ENCODE results near the gene ABR. TPM values are rescaled to one million over a fixed set of nuclear protein-coding genes. Genes with fewer than 3 reads are reported as not detected.

ABR gene
- polyA plus RNA-seq, 1 donor from 2014 or later, result 34.5 TPM

- TF ChIP-seq POLR2AphosphoS5 (IDR thresholded peaks at IDR 0.05) (no peak), EZH2 (IDR thresholded peaks at IDR 0.05; ENCODE audit: borderline replicate concordance, insufficient read depth, low read length, poor library complexity, severe bottlenecking) (no peak)
These were observed 118.8 kb downstream of the ABR start for GRCh38 chr17:1060991-1061390.

GRCh38 chr17:1059131-1059795, 120.5 kb downstream of the ABR start:
- no peaks in the 10 kb centered on the region for H3F3A ChIP-seq (ENCODE audit: insufficient read depth, low read length, poor library complexity, severe bottlenecking)
- H3K4me3 ChIP-seq (ENCODE audit: low read length), result no peak overlapping the region
- no peaks in the 10 kb centered on the region for H3K27me3 ChIP-seq (ENCODE audit: insufficient read depth, low read depth, low read length)
- no peak overlapping the region for H2AFZ ChIP-seq (ENCODE audit: low read depth, low read length)
- H3K27ac ChIP-seq (ENCODE audit: low read length), result no peak overlapping the region
- TF ChIP-seq EP300 (conservative IDR thresholded peaks at IDR 0.05; ENCODE audit: poor library complexity, severe bottlenecking) (no peak), REST (IDR thresholded peaks at IDR 0.05; ENCODE audit: borderline replicate concordance) (no peak), TAF1 (IDR thresholded peaks at IDR 0.05; ENCODE audit: low read depth) (no peak), SMC3 (conservative IDR thresholded peaks at IDR 0.05; ENCODE audit: poor library complexity) (no peak), POLR2AphosphoS5 (IDR thresholded peaks at IDR 0.05) (no peak), CTCF (IDR thresholded peaks at IDR 0.05; ENCODE audit: poor library complexity, severe bottlenecking) (no peak), EZH2 (IDR thresholded peaks at IDR 0.05; ENCODE audit: borderline replicate concordance, insufficient read depth, low read length, poor library complexity, severe bottlenecking) (no peak), RAD21 (conservative IDR thresholded peaks at IDR 0.05) (no peak)
- H3K9me3 ChIP-seq (ENCODE audit: low read length), result no peaks in the 10 kb centered on the region
- H3K79me2 ChIP-seq (replicated peaks; ENCODE audit: insufficient read depth, low read length), result no peaks in the 10 kb centered on the region
- H4K20me1 ChIP-seq (ENCODE audit: insufficient read depth), result no peaks in the 10 kb centered on the region
- no peak overlapping the region for H3K9ac ChIP-seq (ENCODE audit: low read length)
- no peaks in the 10 kb centered on the region for H3K9me2 ChIP-seq (ENCODE audit: insufficient read depth, low read length)
- peaks cover 16% of the 10 kb centered on the region for H3K36me3 ChIP-seq (ENCODE audit: insufficient read depth, low read length)
- H3K4me2 ChIP-seq (ENCODE audit: low read length), result no peak overlapping the region

More at GRCh38 chr17:1060991-1061390, 118.8 kb downstream of the ABR start:
- peaks cover 16% of the 10 kb centered on the region for H3K36me3 ChIP-seq (ENCODE audit: insufficient read depth, low read length)
- no peaks in the 10 kb centered on the region for H3K9me3 ChIP-seq (ENCODE audit: low read length)
- no peaks in the 10 kb centered on the region for H3K79me2 ChIP-seq (replicated peaks; ENCODE audit: insufficient read depth, low read length)
- H3K9ac ChIP-seq (ENCODE audit: low read length), result no peak overlapping the region
- H3F3A ChIP-seq (ENCODE audit: insufficient read depth, low read length, poor library complexity, severe bottlenecking), result no peaks in the 10 kb centered on the region
- no peaks in the 10 kb centered on the region for H3K27me3 ChIP-seq (ENCODE audit: insufficient read depth, low read depth, low read length)
- H3K9me2 ChIP-seq (ENCODE audit: insufficient read depth, low read length), result no peaks in the 10 kb centered on the region
- H2AFZ ChIP-seq (ENCODE audit: low read depth, low read length), result no peak overlapping the region
- H3K4me2 ChIP-seq (ENCODE audit: low read length), result no peak overlapping the region
- no peak overlapping the region for H3K4me3 ChIP-seq (ENCODE audit: low read length)
- H3K27ac ChIP-seq (ENCODE audit: low read length), result no peak overlapping the region
- no peaks in the 10 kb centered on the region for H4K20me1 ChIP-seq (ENCODE audit: insufficient read depth)
